CD4-positive, alpha-beta memory T cell (primary cell): ENCODE data around the gene CPB1. TPM values are rescaled to one million over a fixed set of nuclear protein-coding genes. Genes with fewer than 3 reads are reported as not detected.

Experiments
- CTCF ChIA-PET: fragments of 350-600 bp; sonication (Branson Sonifier 250); formaldehyde crosslinking; loops from one replicate; lab custom pipeline; 2021; ENCODE audit warnings: inconsistent platforms; ENCODE audit not compliant: partially characterized antibody; lab: Charles Lee
- POLR2A ChIA-PET: fragments of 350-600 bp; sonication (Branson Sonifier 250); formaldehyde crosslinking; loops from one replicate; lab custom pipeline; 2021; ENCODE audit not compliant: partially characterized antibody; lab: Charles Lee
- DNase-seq, 5 donors: peaks; one replicate each; pipeline versions ENCODE4 v3.0.0 to v3.0.0-alpha.2; 2020 to 2022; ENCODE audit warnings: mixed read lengths in 1 of 5
- H3K27ac ChIP-seq: one replicate; pipeline ENCODE4 v1.7.0; 2013; ENCODE audit warnings: low read depth, low read length
- H3K27me3 ChIP-seq: 2 replicates; pipeline ENCODE4 v1.7.0; 2013; ENCODE audit warnings: mild to moderate bottlenecking, low read length, moderate library complexity; ENCODE audit not compliant: insufficient read depth
- H3K36me3 ChIP-seq: 2 replicates; pipeline ENCODE4 v1.7.0; 2013; ENCODE audit warnings: mild to moderate bottlenecking, low read length, moderate library complexity; ENCODE audit not compliant: insufficient read depth
- H3K4me1 ChIP-seq: 2 replicates; pipeline ENCODE4 v1.7.0; 2013; ENCODE audit warnings: mild to moderate bottlenecking, low read length, moderate library complexity; ENCODE audit not compliant: insufficient read depth
- H3K4me3 ChIP-seq, 2 donors: one replicate each; pipeline ENCODE4 v1.7.0; 2013; ENCODE audit warnings: low read length in 2 of 2, mild to moderate bottlenecking in 1 of 2
- H3K9me3 ChIP-seq, 2 donors: one replicate each; pipeline ENCODE4 v1.7.0; 2013; ENCODE audit warnings: low read length in 2 of 2, control low read depth in 1 of 2; ENCODE audit not compliant: control insufficient read depth in 1 of 2
- H3K27ac Mint-ChIP-seq, 7 donors: one replicate each; pipeline ENCODE4 v1.8.0; 2020 to 2021; ENCODE audit warnings: mixed read lengths in 7 of 7, mild to moderate bottlenecking in 6 of 7, inconsistent platforms in 3 of 7, moderate library complexity in 3 of 7
- H3K27me3 Mint-ChIP-seq, 2 donors: one replicate each; pipeline ENCODE4 v1.8.0; 2020 to 2021; ENCODE audit warnings: mixed read lengths in 2 of 2
- H3K36me3 Mint-ChIP-seq, 2 donors: one replicate each; pipeline ENCODE4 v1.8.0; 2020 to 2021; ENCODE audit warnings: mixed read lengths in 2 of 2, inconsistent platforms in 1 of 2, mild to moderate bottlenecking in 1 of 2
- H3K4me1 Mint-ChIP-seq, 4 donors: one replicate each; pipeline ENCODE4 v1.8.0; 2020 to 2021; ENCODE audit warnings: mixed read lengths in 4 of 4, mild to moderate bottlenecking in 1 of 4
- H3K4me3 Mint-ChIP-seq, 8 donors: one replicate each; pipeline ENCODE4 v1.8.0; 2020 to 2021; ENCODE audit warnings: mixed read lengths in 8 of 8, mild to moderate bottlenecking in 7 of 8, moderate library complexity in 6 of 8, inconsistent platforms in 3 of 8
- H3K9me3 Mint-ChIP-seq, 8 donors: one replicate each; pipeline ENCODE4 v1.8.0; 2020 to 2021; ENCODE audit warnings: mixed read lengths in 8 of 8, mild to moderate bottlenecking in 5 of 8, inconsistent platforms in 3 of 8, moderate library complexity in 1 of 8
- intact Hi-C: fragments of 100-400 bp; cut with micrococcal nuclease; formaldehyde crosslinking; loops from one replicate; pipeline ENCODE4 v1.15.1; 2023
- polyA plus RNA-seq, 2 donors: library from polyadenylated mRNA; unstranded; fragments of 300-500 nt; fragmentation: Illumina TruSeq; gene quantifications; one replicate each; pipeline ENCODE4 v1.2.3, GENCODE V29; 2021
- total RNA-seq, 2 experiments: library from RNA; stranded (reverse); gene quantifications; one replicate each; pipeline ENCODE4 v1.2.3, GENCODE V29; 2021

Gene CPB1
- total and polyA plus RNA-seq, 4 experiments from 2014 or later = not detected

DNA sequence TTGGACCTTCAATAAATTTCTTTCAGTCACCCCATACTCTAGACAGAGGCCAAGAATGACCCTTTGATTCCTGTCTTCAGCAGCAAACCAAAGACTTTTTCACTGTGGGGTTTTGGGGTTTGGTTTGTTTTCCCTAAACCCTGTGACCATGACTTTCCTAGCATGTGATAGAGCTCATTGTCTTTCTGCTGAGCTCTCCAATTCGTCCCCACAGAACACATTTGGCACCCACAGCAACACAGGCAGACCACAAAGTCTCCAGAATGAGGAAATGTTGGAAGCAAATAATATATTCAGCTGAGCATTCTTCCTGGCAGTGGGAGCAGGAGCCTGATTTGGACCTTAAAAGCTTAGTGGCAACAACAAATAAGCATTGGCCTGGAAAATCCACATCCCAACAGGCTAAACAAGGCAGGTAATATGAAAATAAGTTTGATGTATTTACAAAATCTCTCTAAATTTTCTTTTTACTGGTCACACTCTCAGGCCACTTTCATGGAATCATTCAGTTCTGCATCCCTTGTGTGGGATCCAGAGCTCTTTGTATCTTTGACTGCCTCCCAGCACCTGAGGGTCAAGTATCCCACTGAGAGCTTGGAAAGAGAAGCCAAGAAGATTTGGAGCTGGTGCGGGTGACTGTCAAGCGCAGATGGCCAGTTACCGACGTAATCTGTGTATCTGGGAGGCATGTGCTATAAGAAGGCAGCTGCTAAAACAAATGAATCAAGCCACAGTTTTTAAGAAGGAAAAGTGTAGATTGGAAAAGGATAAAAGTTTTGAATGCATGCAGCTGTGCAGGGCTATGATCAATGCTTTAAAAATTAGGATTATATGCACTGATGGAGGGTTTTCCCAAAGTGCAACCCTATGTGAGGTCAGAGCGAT is 36.5 kb upstream of the CPB1 start:
- intact Hi-C loops = no loop called here
- ChIA-PET POLR2A (no interaction called here), CTCF (no interaction called here)
- H3K27ac Mint-ChIP-seq = no peak overlapping the region
- no peaks in the 10 kb centered on the region for H3K4me1 Mint-ChIP-seq
- peaks cover 0 to 2% (median 0%) of the 10 kb centered on the region in 8 donors for H3K9me3 Mint-ChIP-seq
- Histone ChIP-seq H3K36me3 (no peaks in the 10 kb centered on the region), H3K27ac (no peak overlapping the region), H3K4me1 (no peaks in the 10 kb centered on the region), H3K27me3 (no peaks in the 10 kb centered on the region), H3K4me3 (no peak overlapping the region), H3K9me3 (no peaks in the 10 kb centered on the region)
- peaks cover 0 to 1% of the 10 kb centered on the region in 2 donors for H3K27me3 Mint-ChIP-seq
- H3K4me3 Mint-ChIP-seq = no peak overlapping the region
- DNase-seq = no peak
- no peaks in the 10 kb centered on the region for H3K36me3 Mint-ChIP-seq

DNA sequence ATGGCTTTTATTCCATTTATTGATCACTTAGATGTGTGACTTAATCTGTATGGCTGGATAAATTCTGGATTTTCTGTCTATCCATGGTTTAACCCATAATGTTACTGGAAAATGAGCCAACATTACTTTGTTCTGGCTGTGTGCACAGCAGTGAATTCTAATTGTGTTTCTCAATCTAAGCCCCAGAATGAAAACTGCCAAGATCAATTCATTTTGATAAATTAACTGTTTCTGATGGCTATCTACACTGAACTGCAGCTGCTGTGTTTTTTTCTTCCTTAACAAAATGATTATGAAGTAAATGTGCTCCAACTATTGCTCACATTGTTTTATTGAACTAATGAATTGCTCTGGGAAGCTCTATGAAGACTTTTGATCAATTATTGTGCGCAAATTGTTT is 35.7 kb upstream of the CPB1 start:
- Mint-ChIP-seq H3K27me3 (peaks cover 0 to 1% of the 10 kb centered on the region in 2 donors), H3K36me3 (no peaks in the 10 kb centered on the region), H3K9me3 (peaks cover 0 to 2% (median 0%) of the 10 kb centered on the region in 8 donors), H3K27ac (no peak overlapping the region), H3K4me1 (no peaks in the 10 kb centered on the region), H3K4me3 (no peak overlapping the region)
- Histone ChIP-seq H3K27me3 (no peaks in the 10 kb centered on the region), H3K36me3 (no peaks in the 10 kb centered on the region), H3K4me1 (no peaks in the 10 kb centered on the region), H3K9me3 (no peaks in the 10 kb centered on the region), H3K27ac (no peak overlapping the region), H3K4me3 (no peak overlapping the region)
- POLR2A ChIA-PET = no interaction called here
- CTCF ChIA-PET = no interaction called here
- DNase-seq = no peak
- intact Hi-C loops = no loop called here

DNA sequence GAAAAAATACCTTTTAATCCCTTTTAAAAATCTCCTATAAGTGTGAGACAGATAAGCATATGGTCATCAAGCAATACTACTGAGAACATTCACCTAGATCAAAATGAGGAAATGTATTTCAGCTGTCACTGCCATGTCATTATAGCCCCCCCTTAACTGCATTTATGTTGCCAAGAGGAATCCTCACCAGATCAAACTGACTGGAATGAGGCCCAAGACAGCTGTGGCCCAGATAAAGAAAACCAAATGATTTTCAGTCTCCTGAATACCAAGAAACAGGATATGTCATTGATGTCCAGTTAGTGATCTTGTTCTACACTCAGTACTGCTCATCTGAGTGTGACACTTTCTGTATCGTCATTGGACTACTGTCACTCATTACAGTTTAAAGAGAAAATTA is 35.1 kb upstream of the CPB1 start:
- no peaks in the 10 kb centered on the region for H3K36me3 Mint-ChIP-seq
- H3K4me1 Mint-ChIP-seq = no peaks in the 10 kb centered on the region
- H3K36me3 ChIP-seq = no peaks in the 10 kb centered on the region
- H3K27ac ChIP-seq = no peak overlapping the region
- ChIA-PET POLR2A (no interaction called here), CTCF (no interaction called here)
- no peak for DNase-seq
- no peak overlapping the region for H3K27ac Mint-ChIP-seq
- intact Hi-C loops = no loop called here
- H3K9me3 ChIP-seq = no peaks in the 10 kb centered on the region
- no peaks in the 10 kb centered on the region for H3K27me3 ChIP-seq
- peaks cover 0 to 2% (median 0%) of the 10 kb centered on the region in 8 donors for H3K9me3 Mint-ChIP-seq
- H3K4me3 ChIP-seq = no peak overlapping the region
- H3K4me1 ChIP-seq = no peaks in the 10 kb centered on the region
- H3K4me3 Mint-ChIP-seq = no peak overlapping the region
- peaks cover 0 to 1% of the 10 kb centered on the region in 2 donors for H3K27me3 Mint-ChIP-seq

DNA sequence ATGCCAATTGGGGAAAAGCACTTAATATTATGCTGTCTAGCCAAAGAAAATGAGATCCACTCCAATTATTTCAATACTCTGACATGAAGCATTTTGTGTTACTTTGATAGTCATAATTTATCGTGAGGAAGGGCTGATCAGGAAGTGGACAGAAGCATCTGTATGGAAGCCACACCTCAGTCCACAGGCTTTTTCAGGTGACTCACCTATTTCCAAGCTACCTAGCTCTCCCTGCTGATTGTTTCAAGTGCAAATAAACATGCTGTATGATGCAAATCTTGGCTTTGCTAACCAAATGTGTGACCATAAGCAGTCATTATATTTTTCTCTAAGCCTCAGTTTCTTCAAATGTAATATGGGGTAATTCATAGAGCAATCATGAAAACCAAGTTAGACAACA is 30.8 kb upstream of the CPB1 start:
- Histone ChIP-seq H3K36me3 (no peaks in the 10 kb centered on the region), H3K9me3 (no peaks in the 10 kb centered on the region), H3K4me1 (no peaks in the 10 kb centered on the region), H3K27me3 (no peaks in the 10 kb centered on the region), H3K4me3 (no peak overlapping the region), H3K27ac (no peak overlapping the region)
- no peak for DNase-seq
- no peak overlapping the region for H3K27ac Mint-ChIP-seq
- ChIA-PET POLR2A (no interaction called here), CTCF (no interaction called here)
- H3K9me3 Mint-ChIP-seq = peaks cover 0 to 6% (median 0%) of the 10 kb centered on the region in 8 donors
- no peaks in the 10 kb centered on the region for H3K36me3 Mint-ChIP-seq
- no peak overlapping the region for H3K4me3 Mint-ChIP-seq
- no peaks in the 10 kb centered on the region for H3K4me1 Mint-ChIP-seq
- peaks cover 0 to 4% of the 10 kb centered on the region in 2 donors for H3K27me3 Mint-ChIP-seq
- intact Hi-C loops = no loop called here

DNA sequence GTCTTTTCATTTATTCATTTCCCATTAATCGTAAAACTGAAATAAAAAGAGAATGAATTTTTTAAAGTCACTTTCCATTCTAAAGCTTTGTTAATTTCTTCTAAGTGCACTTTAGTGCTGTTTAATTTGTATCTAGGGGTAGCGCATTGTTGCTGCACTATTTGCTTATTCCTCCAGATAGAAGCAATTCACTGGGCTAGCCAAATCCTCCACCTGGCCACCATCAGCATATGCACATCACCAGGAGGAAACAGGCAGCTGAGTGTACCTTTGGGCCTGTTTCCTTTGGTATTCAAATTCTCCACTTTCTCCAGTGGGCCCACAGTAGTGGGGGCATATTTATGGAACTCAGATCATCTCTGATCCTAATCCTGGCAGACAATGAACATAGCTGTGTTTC is 29.8 kb upstream of the CPB1 start:
- H3K4me1 Mint-ChIP-seq = no peaks in the 10 kb centered on the region
- POLR2A ChIA-PET = no interaction called here
- H3K27ac ChIP-seq = no peak overlapping the region
- H3K36me3 ChIP-seq = no peaks in the 10 kb centered on the region
- H3K4me3 Mint-ChIP-seq = no peak overlapping the region
- H3K4me1 ChIP-seq = no peaks in the 10 kb centered on the region
- no peaks in the 10 kb centered on the region for H3K36me3 Mint-ChIP-seq
- CTCF ChIA-PET = interaction anchor here (0.9 kb wide), 1 partner anchor 9 kb away, joined by 3 read pairs; no protein-coding TSS in a partner anchor
- no peaks in the 10 kb centered on the region for H3K27me3 ChIP-seq
- intact Hi-C loops = no loop called here
- H3K4me3 ChIP-seq = no peak overlapping the region
- peaks cover 0 to 6% (median under 1%) of the 10 kb centered on the region in 8 donors for H3K9me3 Mint-ChIP-seq
- peaks cover 0 to 6% of the 10 kb centered on the region in 2 donors for H3K27me3 Mint-ChIP-seq
- DNase-seq = no peak
- H3K9me3 ChIP-seq = no peaks in the 10 kb centered on the region
- no peak overlapping the region for H3K27ac Mint-ChIP-seq

DNA sequence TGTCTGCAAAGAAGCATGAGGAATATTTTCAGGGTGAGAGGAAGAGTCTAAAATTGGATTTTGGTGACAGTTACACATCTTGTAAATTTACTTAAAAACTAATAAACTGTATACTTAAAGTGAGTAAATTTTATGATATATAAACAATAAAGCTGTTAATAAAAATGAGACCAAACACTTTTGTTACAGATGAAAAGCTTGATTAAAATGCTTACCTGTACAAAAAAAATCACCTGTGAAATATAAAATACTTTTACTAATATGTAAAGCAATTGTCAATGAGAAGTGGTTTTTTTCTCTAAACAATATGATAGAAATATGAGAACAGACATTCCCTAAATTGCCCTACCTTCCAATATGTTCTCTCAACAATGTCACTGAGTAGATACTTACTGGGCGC is 27.2 kb upstream of the CPB1 start:
- Mint-ChIP-seq H3K36me3 (no peaks in the 10 kb centered on the region), H3K4me3 (no peak overlapping the region), H3K4me1 (no peaks in the 10 kb centered on the region), H3K9me3 (peaks cover 0 to 6% (median under 1%) of the 10 kb centered on the region in 8 donors), H3K27ac (no peak overlapping the region), H3K27me3 (peaks cover 0 to 5% of the 10 kb centered on the region in 2 donors)
- no peak for DNase-seq
- POLR2A ChIA-PET = no interaction called here
- H3K36me3 ChIP-seq = no peaks in the 10 kb centered on the region
- no peaks in the 10 kb centered on the region for H3K27me3 ChIP-seq
- intact Hi-C loops = no loop called here
- no peak overlapping the region for H3K27ac ChIP-seq
- no peaks in the 10 kb centered on the region for H3K9me3 ChIP-seq
- no peak overlapping the region for H3K4me3 ChIP-seq
- no peaks in the 10 kb centered on the region for H3K4me1 ChIP-seq
- CTCF ChIA-PET = no interaction called here

DNA sequence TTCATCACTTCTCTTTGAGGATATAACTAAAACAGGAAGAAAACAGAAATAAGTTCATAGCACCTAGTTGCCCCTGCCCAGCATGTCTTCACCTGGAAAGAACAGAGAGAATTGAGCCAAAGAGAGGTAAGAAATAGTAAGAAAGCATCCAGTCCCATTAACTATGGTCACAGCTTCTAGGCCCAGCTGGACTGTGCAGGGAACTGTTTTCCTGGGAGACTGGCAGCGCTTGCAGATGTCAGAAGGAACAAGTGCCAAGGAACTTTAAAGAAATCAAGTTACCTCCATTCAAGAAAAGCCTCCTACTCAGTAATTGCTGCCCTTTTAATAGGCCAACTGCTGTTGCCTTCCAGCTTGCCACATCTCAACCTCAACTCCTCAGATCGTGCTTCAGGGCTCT is 17.8 kb upstream of the CPB1 start:
- intact Hi-C loops = no loop called here

More for the DNA sequence above, 17.8 kb upstream of the CPB1 start:
- Mint-ChIP-seq H3K27ac (no peak overlapping the region), H3K27me3 (peaks cover 0 to 1% of the 10 kb centered on the region in 2 donors), H3K4me3 (no peak overlapping the region), H3K9me3 (no peaks in the 10 kb centered on the region), H3K4me1 (no peaks in the 10 kb centered on the region), H3K36me3 (no peaks in the 10 kb centered on the region)
- ChIA-PET CTCF (no interaction called here), POLR2A (no interaction called here)
- Histone ChIP-seq H3K4me1 (no peaks in the 10 kb centered on the region), H3K27ac (no peak overlapping the region), H3K27me3 (no peaks in the 10 kb centered on the region), H3K4me3 (no peak overlapping the region), H3K9me3 (no peaks in the 10 kb centered on the region), H3K36me3 (no peaks in the 10 kb centered on the region)
- no peak for DNase-seq
